GM21825 (cell line): ENCODE results near the gene ANKS1B.

ENCODE experiments used
- ATAC-seq: cut with Tn5 transposase; IDR thresholded peaks from one replicate; pipeline ENCODE4 v1.9.1; 2021; ENCODE audit warnings: mild to moderate bottlenecking, moderate library complexity; ENCODE audit not compliant: unreplicated experiment

ANKS1B gene

GRCh38 chr12:99092100-99092851, 892.5 kb downstream of the ANKS1B start:
- no peak for ATAC-seq

- no peak for ATAC-seq
Measured at GRCh38 chr12:99087278-99087677, 897.5 kb downstream of the ANKS1B start.

- ATAC-seq = no peak
Measured at GRCh38 chr12:99079811-99080210, 904.9 kb downstream of the ANKS1B start.

GRCh38 chr12:99068993-99069747, 915.6 kb downstream of the ANKS1B start:
- no peak for ATAC-seq

GRCh38 chr12:99067171-99067785, 917.5 kb downstream of the ANKS1B start:
- no peak for ATAC-seq

GRCh38 chr12:99066726-99067125, 918.0 kb downstream of the ANKS1B start:
- ATAC-seq = no peak

- ATAC-seq = no peak
Measured at GRCh38 chr12:99063182-99063581, 921.6 kb downstream of the ANKS1B start.

- ATAC-seq = no peak
Measured at GRCh38 chr12:99059824-99060511, 924.8 kb downstream of the ANKS1B start.

- no peak for ATAC-seq
Measured at GRCh38 chr12:99057670-99058069, 927.1 kb downstream of the ANKS1B start.

GRCh38 chr12:99056186-99056585, 928.5 kb downstream of the ANKS1B start:
- ATAC-seq = no peak

GRCh38 chr12:99055299-99055698, 929.4 kb downstream of the ANKS1B start:
- ATAC-seq = no peak

GRCh38 chr12:99054601-99055128, 930.1 kb downstream of the ANKS1B start:
- ATAC-seq = no peak

- no peak for ATAC-seq
Measured at GRCh38 chr12:99053616-99054362, 930.9 kb downstream of the ANKS1B start.

GRCh38 chr12:99049774-99050173, 935.0 kb downstream of the ANKS1B start:
- ATAC-seq = no peak

GRCh38 chr12:99045158-99045557, 939.6 kb downstream of the ANKS1B start:
- ATAC-seq = no peak

- ATAC-seq = peak; percentile 65
Measured at GRCh38 chr12:99043319-99043914, 941.3 kb downstream of the ANKS1B start.

GRCh38 chr12:99042226-99042625, 942.5 kb downstream of the ANKS1B start:
- ATAC-seq = no peak

- ATAC-seq = no peak
Measured at GRCh38 chr12:99039367-99040120, 945.2 kb downstream of the ANKS1B start.

GRCh38 chr12:99036566-99036965, 948.2 kb downstream of the ANKS1B start:
- ATAC-seq = no peak
